Liver (tissue), 3 donors: ENCODE measurements around the gene SMARCC2.

ENCODE experiments used
- ATF3 ChIP-seq: IDR thresholded peaks from 2 replicates; pipeline ENCODE4 v1.6.1; 2016; ENCODE audit warnings: antibody characterized with exemption
- CTCF ChIP-seq: fragments of 150-350 bp; IDR thresholded peaks from 2 replicates; pipeline ENCODE4 v1.5.1; 2017; ENCODE audit warnings: improper control_type of control experiment, low read depth, low read length; ENCODE audit not compliant: missing input control
- FOXA1 ChIP-seq: IDR thresholded peaks from 2 replicates; pipeline ENCODE4 v1.6.1; 2016; ENCODE audit warnings: antibody characterized with exemption
- GABPA ChIP-seq, 2 donors: IDR thresholded peaks in 1 of 2; conservative IDR thresholded peaks in 1 of 2; 2 replicates each; pipeline ENCODE4 v1.6.1; 2016; ENCODE audit warnings: antibody characterized with exemption in 2 of 2, mild to moderate bottlenecking in 1 of 2, moderate library complexity in 1 of 2
- MAX ChIP-seq: IDR thresholded peaks from 2 replicates; pipeline ENCODE4 v1.6.1; 2016; ENCODE audit warnings: antibody characterized with exemption
- RAD21 ChIP-seq, 2 donors: IDR thresholded peaks; 2 replicates each; pipeline ENCODE4 v1.6.1; 2016; ENCODE audit warnings: antibody characterized with exemption in 2 of 2, mild to moderate bottlenecking in 2 of 2
- RXRA ChIP-seq, 2 donors: IDR thresholded peaks; 2 replicates each; pipeline ENCODE4 v1.6.1; 2017 to 2018; ENCODE audit warnings: antibody characterized with exemption in 2 of 2, mild to moderate bottlenecking in 1 of 2
- TAF1 ChIP-seq: conservative IDR thresholded peaks from 2 replicates; pipeline ENCODE4 v1.6.1; 2016; ENCODE audit warnings: antibody characterized with exemption, mild to moderate bottlenecking
- YY1 ChIP-seq: IDR thresholded peaks from 2 replicates; pipeline ENCODE4 v1.6.1; 2016; ENCODE audit warnings: antibody characterized with exemption, mild to moderate bottlenecking
- ZBTB33 ChIP-seq: IDR thresholded peaks from 2 replicates; pipeline ENCODE4 v1.6.1; 2016; ENCODE audit warnings: antibody characterized with exemption
- donor health status: healthy.
- donor health status: healthy.

- TF ChIP-seq GABPA (IDR thresholded peaks at IDR 0.05 in 1 of 2, conservative IDR thresholded peaks at IDR 0.05 in 1 of 2), result no peak
- no peak for TF ChIP-seq ATF3
- no peak for TF ChIP-seq RAD21 (IDR thresholded peaks at IDR 0.05)
- TF ChIP-seq TAF1, result no peak
- no peak for TF ChIP-seq CTCF
- no peak for TF ChIP-seq YY1
- TF ChIP-seq ZBTB33, result no peak
- no peak for TF ChIP-seq RXRA (IDR thresholded peaks at IDR 0.05)
- TF ChIP-seq FOXA1, result no peak
- no peak for TF ChIP-seq MAX
These were observed 2.3 kb downstream of the SMARCC2 start for GRCh38 chr12:56186957-56187356.
